BJ (cell line): ENCODE data around the gene PI4KA. TPM values are rescaled to one million over a fixed set of nuclear protein-coding genes. Genes with fewer than 3 reads are reported as not detected.

ENCODE experiments used
- CTCF ChIA-PET: fragments of 350-600 bp; formaldehyde crosslinking; extraction: SDS; loops from one replicate; lab custom pipeline; 2021; ENCODE audit warnings: antibody characterized with exemption, inconsistent platforms; lab: Yijun Ruan, JAX
- POLR2A ChIA-PET: fragments of 300-600 bp; sonication (Branson Sonifier 250); formaldehyde crosslinking; extraction: SDS; loops from one replicate; lab custom pipeline; 2021; ENCODE audit warnings: antibody characterized with exemption; lab: Charles Lee
- DNase-seq: peaks from one replicate; pipeline ENCODE4 v3.0.0-alpha.2; 2011; ENCODE audit warnings: low read depth
- H3K27me3 ChIP-seq: 2 replicates; pipeline ENCODE4 v1.6.0; 2011; ENCODE audit warnings: low read length; ENCODE audit not compliant: control insufficient read depth, insufficient read depth
- H3K36me3 ChIP-seq: 2 replicates; pipeline ENCODE4 v1.5.1; 2011; ENCODE audit warnings: low read length; ENCODE audit not compliant: control insufficient read depth, insufficient read depth
- H3K4me3 ChIP-seq: 2 replicates; pipeline ENCODE4 v1.5.1; 2011; ENCODE audit warnings: low read depth, mild to moderate bottlenecking, control low read depth, low read length
- CTCF ChIP-seq: IDR thresholded peaks from 2 replicates; pipeline ENCODE4 v1.5.1; 2011; ENCODE audit warnings: low read depth, mild to moderate bottlenecking, control low read depth, inconsistent platforms, low read length, moderate library complexity; ENCODE audit not compliant: insufficient read depth
- polyA plus RNA-seq: library from polyadenylated mRNA; depleted of rRNA; stranded (reverse); fragments of >200 nt; gene quantifications from 2 replicates; pipeline ENCODE4 v1.2.3, GENCODE V29; 2011

PI4KA gene
- polyA plus RNA-seq, 1 experiment: 34.2 TPM

- H3K4me3 ChIP-seq: no peak overlapping the region
- peaks cover 12% of the 10 kb centered on the region for H3K36me3 ChIP-seq
- CTCF ChIA-PET: interaction anchor here (0.6 to 2.6 kb wide), 46 partner anchors 9 to 322 kb away, joined by 3 to 36 read pairs (median 4); partner anchors contain the start of genes CRKL and THAP7
- H3K27me3 ChIP-seq: no peaks in the 10 kb centered on the region
- peak; percentile 98 for TF ChIP-seq CTCF
- DNase-seq: peak; percentile 12
- POLR2A ChIA-PET: interaction anchor here (0.5 to 0.6 kb wide), 2 partner anchors 16 to 71 kb away, joined by 7 to 9 read pairs; no protein-coding TSS in a partner anchor
These were observed 27.1 kb upstream of the PI4KA start for GRCh38 chr22:20885557-20886323.

GRCh38 chr22:20885017-20885556, 26.5 kb upstream of the PI4KA start:
- Histone ChIP-seq H3K36me3 (peaks cover 12% of the 10 kb centered on the region), H3K4me3 (no peak overlapping the region), H3K27me3 (no peaks in the 10 kb centered on the region)
- ChIA-PET CTCF (interaction anchor here (0.6 to 2.6 kb wide), 37 partner anchors 10 to 143 kb away, joined by 3 to 36 read pairs (median 4); partner anchors contain the start of genes CRKL and THAP7), POLR2A (interaction anchor here (0.5 kb wide), 1 partner anchor 72 kb away, joined by 9 read pairs; no protein-coding TSS in a partner anchor)
- no peak for TF ChIP-seq CTCF
- DNase-seq: no peak

GRCh38 chr22:20884454-20884853, 25.8 kb upstream of the PI4KA start:
- no peak for TF ChIP-seq CTCF
- Histone ChIP-seq H3K4me3 (no peak overlapping the region), H3K27me3 (no peaks in the 10 kb centered on the region), H3K36me3 (peaks cover 12% of the 10 kb centered on the region)
- DNase-seq: no peak
- CTCF ChIA-PET: interaction anchor here (1.1 to 2.6 kb wide), 7 partner anchors 10 to 126 kb away, joined by 3 to 36 read pairs (median 18); partner anchors contain the start of gene CRKL
- POLR2A ChIA-PET: no interaction called here

GRCh38 chr22:20882855-20883254, 24.2 kb upstream of the PI4KA start:
- Histone ChIP-seq H3K27me3 (no peaks in the 10 kb centered on the region), H3K36me3 (peaks cover 8% of the 10 kb centered on the region), H3K4me3 (no peak overlapping the region)
- ChIA-PET CTCF (no interaction called here), POLR2A (no interaction called here)
- no peak for DNase-seq
- no peak for TF ChIP-seq CTCF
